Endodermal cell (in vitro differentiated cells): ENCODE data around the gene RSPH6A. TPM values are rescaled to one million over a fixed set of nuclear protein-coding genes. Genes with fewer than 3 reads are reported as not detected.

Source experiments
- DNase-seq: peaks from one replicate; pipeline ENCODE4 v3.0.0-alpha.2; 2017
- H3K27ac ChIP-seq: 2 replicates; pipeline ENCODE4 v1.5.1; 2013; ENCODE audit warnings: mild to moderate bottlenecking, low read depth, low read length, moderate library complexity
- H3K27me3 ChIP-seq: 2 replicates; pipeline ENCODE4 v1.6.1; 2013; ENCODE audit warnings: mild to moderate bottlenecking, low read length, moderate library complexity; ENCODE audit not compliant: insufficient read depth, control insufficient read depth, poor library complexity, severe bottlenecking
- H3K36me3 ChIP-seq: 2 replicates; pipeline ENCODE4 v1.7.0; 2013; ENCODE audit warnings: mild to moderate bottlenecking, low read length, moderate library complexity; ENCODE audit not compliant: control insufficient read depth, insufficient read depth
- H3K4me1 ChIP-seq: one replicate; pipeline ENCODE4 v1.7.0; 2013; ENCODE audit warnings: low read length; ENCODE audit not compliant: control insufficient read depth, insufficient read depth
- H3K4me3 ChIP-seq: 2 replicates; pipeline ENCODE4 v1.5.1; 2013; ENCODE audit warnings: mild to moderate bottlenecking, low read length, moderate library complexity
- H3K9ac ChIP-seq: 2 replicates; pipeline ENCODE4 v1.6.1; 2013; ENCODE audit warnings: mild to moderate bottlenecking, low read length, moderate library complexity; ENCODE audit not compliant: poor library complexity, severe bottlenecking; ENCODE audit errors: extremely low read depth
- H3K9me3 ChIP-seq: 2 replicates; pipeline ENCODE4 v1.6.1; 2013; ENCODE audit warnings: mild to moderate bottlenecking, low read length, moderate library complexity; ENCODE audit not compliant: control insufficient read depth
- H3K27ac Mint-ChIP-seq: 2 replicates; pipeline ENCODE4 v1.8.0; 2020; ENCODE audit warnings: mixed read lengths
- H3K27me3 Mint-ChIP-seq: 2 replicates; pipeline ENCODE4 v1.8.0; 2021; ENCODE audit warnings: mild to moderate bottlenecking, mixed read lengths; ENCODE audit not compliant: insufficient read depth
- H3K36me3 Mint-ChIP-seq: 2 replicates; pipeline ENCODE4 v1.8.0; 2020; ENCODE audit warnings: low read depth, mixed read lengths
- H3K4me1 Mint-ChIP-seq: 2 replicates; pipeline ENCODE4 v1.8.0; 2020; ENCODE audit warnings: mixed read lengths
- H3K4me3 Mint-ChIP-seq: 2 replicates; pipeline ENCODE4 v1.8.0; 2020; ENCODE audit warnings: mild to moderate bottlenecking, moderate library complexity, mixed read lengths
- H3K9me3 Mint-ChIP-seq: 2 replicates; pipeline ENCODE4 v1.8.0; 2020; ENCODE audit warnings: mild to moderate bottlenecking, mixed read lengths
- WGBS, 2 experiments: methylation state at CpG; one replicate each; pipeline versions ENCODE4 v1.1.5 to v1.1.7; 2013; ENCODE audit warnings: missing lambda C conversion rate in 2 of 2, mixed read lengths in 1 of 2; ENCODE audit not compliant: insufficient coverage in 1 of 2, insufficient read length in 1 of 2; 5-methylcytosine and 5-hydroxymethylcytosine counted together
- total RNA-seq, 2 donors: library from RNA; stranded (reverse); fragmentation: NEBNext Ultra II Directional in 1 of 2; extraction: Animal tissue kit (Norgen Biotek cat#: 25700) in 1 of 2; gene quantifications; 2 replicates in 1 of 2; 3 replicates in 1 of 2; pipeline ENCODE4 v1.2.1, GENCODE V29; 2021
- TF ChIP-seq, protein P1 (sequence below): fragments of 200-600 bp; sonication (generic); conservative IDR thresholded peaks from 2 replicates; pipeline ENCODE4 v1.5.0; 2021; ENCODE audit warnings: antibody characterized with exemption, mild to moderate bottlenecking

Gene RSPH6A
- total RNA-seq, 2 donors from 2014 or later = 0.53 TPM

GRCh38 chr19:45747513-45747912, 67.6 kb downstream of the RSPH6A start:
- TF ChIP-seq, protein P1, sequence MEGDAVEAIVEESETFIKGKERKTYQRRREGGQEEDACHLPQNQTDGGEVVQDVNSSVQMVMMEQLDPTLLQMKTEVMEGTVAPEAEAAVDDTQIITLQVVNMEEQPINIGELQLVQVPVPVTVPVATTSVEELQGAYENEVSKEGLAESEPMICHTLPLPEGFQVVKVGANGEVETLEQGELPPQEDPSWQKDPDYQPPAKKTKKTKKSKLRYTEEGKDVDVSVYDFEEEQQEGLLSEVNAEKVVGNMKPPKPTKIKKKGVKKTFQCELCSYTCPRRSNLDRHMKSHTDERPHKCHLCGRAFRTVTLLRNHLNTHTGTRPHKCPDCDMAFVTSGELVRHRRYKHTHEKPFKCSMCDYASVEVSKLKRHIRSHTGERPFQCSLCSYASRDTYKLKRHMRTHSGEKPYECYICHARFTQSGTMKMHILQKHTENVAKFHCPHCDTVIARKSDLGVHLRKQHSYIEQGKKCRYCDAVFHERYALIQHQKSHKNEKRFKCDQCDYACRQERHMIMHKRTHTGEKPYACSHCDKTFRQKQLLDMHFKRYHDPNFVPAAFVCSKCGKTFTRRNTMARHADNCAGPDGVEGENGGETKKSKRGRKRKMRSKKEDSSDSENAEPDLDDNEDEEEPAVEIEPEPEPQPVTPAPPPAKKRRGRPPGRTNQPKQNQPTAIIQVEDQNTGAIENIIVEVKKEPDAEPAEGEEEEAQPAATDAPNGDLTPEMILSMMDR = no peak
- no peak overlapping the region for H3K27ac ChIP-seq
- no peaks in the 10 kb centered on the region for H3K9me3 Mint-ChIP-seq
- no peaks in the 10 kb centered on the region for H3K36me3 Mint-ChIP-seq
- no peak overlapping the region for H3K27ac Mint-ChIP-seq
- no peaks in the 10 kb centered on the region for H3K9me3 ChIP-seq
- no peak overlapping the region for H3K4me3 ChIP-seq
- no peak overlapping the region for H3K9ac ChIP-seq
- no peak overlapping the region for H3K4me3 Mint-ChIP-seq
- H3K27me3 Mint-ChIP-seq = peaks cover 4% of the 10 kb centered on the region
- H3K4me1 ChIP-seq = no peaks in the 10 kb centered on the region
- H3K4me1 Mint-ChIP-seq = no peaks in the 10 kb centered on the region
- WGBS, 2 experiments = 90 to 100% methylated on average over 5 of the region's 5 CpGs
- no peak for DNase-seq
- H3K27me3 ChIP-seq = no peaks in the 10 kb centered on the region
- no peaks in the 10 kb centered on the region for H3K36me3 ChIP-seq

DNA sequence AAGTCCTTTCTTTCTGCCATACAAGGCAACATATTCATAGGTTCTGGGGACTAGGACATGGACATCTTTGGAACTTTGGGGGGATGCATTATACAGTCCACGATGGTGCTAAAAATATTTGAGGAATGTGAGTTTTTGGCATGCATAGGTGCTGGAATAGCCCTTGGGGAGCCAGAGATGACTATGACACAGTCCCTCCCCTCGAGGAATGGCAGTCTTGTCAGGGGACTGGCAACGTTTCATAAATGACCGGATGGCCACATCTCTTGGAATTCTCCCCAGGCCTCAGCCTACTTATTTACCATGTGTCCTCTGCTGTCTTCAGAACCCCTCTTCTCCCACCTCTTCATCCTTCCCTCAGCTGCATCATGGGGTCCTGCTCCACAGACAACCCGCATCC, 68.2 kb downstream of the RSPH6A start:
- no peak for DNase-seq
- H3K9ac ChIP-seq = no peak overlapping the region
- no peaks in the 10 kb centered on the region for H3K9me3 ChIP-seq
- no peak overlapping the region for H3K27ac Mint-ChIP-seq
- no peaks in the 10 kb centered on the region for H3K27me3 ChIP-seq
- no peak overlapping the region for H3K27ac ChIP-seq
- H3K27me3 Mint-ChIP-seq = peaks cover 4% of the 10 kb centered on the region
- H3K9me3 Mint-ChIP-seq = no peaks in the 10 kb centered on the region
- H3K4me3 Mint-ChIP-seq = no peak overlapping the region
- WGBS, 2 experiments = 90 to 91% methylated on average over 4 to 5 of the region's 5 CpGs
- no peak overlapping the region for H3K4me3 ChIP-seq
- H3K4me1 ChIP-seq = no peaks in the 10 kb centered on the region
- H3K36me3 Mint-ChIP-seq = no peaks in the 10 kb centered on the region
- no peaks in the 10 kb centered on the region for H3K4me1 Mint-ChIP-seq
- H3K36me3 ChIP-seq = no peaks in the 10 kb centered on the region
- TF ChIP-seq, protein P1 = no peak

Other genes starting within 250 kb of the RSPH6A start
- gene OPA3, start 230.5 kb downstream of the RSPH6A start, total RNA-seq = 10 to 100 TPM; 12.9 to 15.4 TPM
- not detected for gene GPR4, start 213.1 kb downstream of the RSPH6A start, total RNA-seq
- 10 to 100 TPM; 42.9 to 79.3 TPM for gene EML2, start 175.9 kb downstream of the RSPH6A start, total RNA-seq
- 10 to 100 TPM; 10.8 to 14.6 TPM for gene GIPR, start 147.1 kb downstream of the RSPH6A start, total RNA-seq
- gene SNRPD2, start 123.4 kb downstream of the RSPH6A start, total RNA-seq = 100 to 1,000 TPM; 644 to 654 TPM
- gene QPCTL, start 122.6 kb downstream of the RSPH6A start, total RNA-seq = 10 to 100 TPM; 11.0 to 15.9 TPM
- 10 to 100 TPM; 36.5 to 42.8 TPM for gene FBXO46, start 84.4 kb downstream of the RSPH6A start, total RNA-seq
- gene MEIOSIN, start 81.9 kb downstream of the RSPH6A start, total RNA-seq = not detected
- gene SIX5, start 46.1 kb downstream of the RSPH6A start, total RNA-seq = 10 to 100 TPM; 41.6 to 46.4 TPM
- 10 to 100 TPM; 58.8 to 75.9 TPM for gene DMPK, start 32.8 kb downstream of the RSPH6A start, total RNA-seq
- 10 to 100 TPM; 86.4 to 86.9 TPM for gene DMWD, start 22.5 kb downstream of the RSPH6A start, total RNA-seq
- gene SYMPK, start 47.8 kb upstream of the RSPH6A start, total RNA-seq = 100 to 1,000 TPM; 104 to 119 TPM
- gene FOXA3, start 49.0 kb upstream of the RSPH6A start, total RNA-seq = 10 to 100 TPM; 54.2 to 58.1 TPM
- gene IRF2BP1, start 70.8 kb upstream of the RSPH6A start, total RNA-seq = 10 to 100 TPM; 23.8 to 30.3 TPM
- gene MYPOP, start 87.3 kb upstream of the RSPH6A start, total RNA-seq = 10 to 100 TPM; 13.6 to 19.9 TPM
- gene NANOS2, start 99.5 kb upstream of the RSPH6A start, total RNA-seq = not detected
- under 1 TPM; 0.64 to 0.91 TPM for gene NOVA2, start 158.6 kb upstream of the RSPH6A start, total RNA-seq
- gene CCDC61, start 180.2 kb upstream of the RSPH6A start, total RNA-seq = 10 to 100 TPM; 23.2 to 23.6 TPM
- not detected for gene PGLYRP1, start 207.7 kb upstream of the RSPH6A start, total RNA-seq
- gene IGFL4, start 225.7 kb upstream of the RSPH6A start, total RNA-seq = under 1 TPM; 0.33 to 0.60 TPM